ENCODE results near the gene AP3S1. TPM values are rescaled to one million over a fixed set of nuclear protein-coding genes. Genes with fewer than 3 reads are reported as not detected.

Gene AP3S1
- total RNA-seq, 1 experiment from 2014 or later: 60.8 TPM

DNA sequence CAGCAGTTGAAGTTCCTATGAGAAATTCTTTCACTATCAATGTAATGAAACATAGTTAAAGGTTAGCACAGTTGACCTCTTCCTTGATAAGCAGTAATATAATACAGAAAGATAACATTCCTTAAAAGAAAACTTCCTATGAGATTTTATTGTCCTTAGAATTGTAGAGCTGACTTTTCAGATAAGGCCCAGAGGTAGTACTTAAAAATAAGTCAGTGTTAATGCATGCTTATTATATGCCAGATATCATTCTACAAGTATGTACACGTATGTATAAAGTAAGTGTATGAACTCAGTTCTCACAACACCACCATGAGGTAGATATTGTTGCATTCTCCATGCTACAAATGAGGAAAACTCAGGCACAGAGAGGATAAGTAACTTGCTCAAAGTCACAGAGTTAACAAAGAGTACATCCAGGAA, 15.3 kb downstream of the AP3S1 start (continued):
- TF ChIP-seq, protein P1, sequence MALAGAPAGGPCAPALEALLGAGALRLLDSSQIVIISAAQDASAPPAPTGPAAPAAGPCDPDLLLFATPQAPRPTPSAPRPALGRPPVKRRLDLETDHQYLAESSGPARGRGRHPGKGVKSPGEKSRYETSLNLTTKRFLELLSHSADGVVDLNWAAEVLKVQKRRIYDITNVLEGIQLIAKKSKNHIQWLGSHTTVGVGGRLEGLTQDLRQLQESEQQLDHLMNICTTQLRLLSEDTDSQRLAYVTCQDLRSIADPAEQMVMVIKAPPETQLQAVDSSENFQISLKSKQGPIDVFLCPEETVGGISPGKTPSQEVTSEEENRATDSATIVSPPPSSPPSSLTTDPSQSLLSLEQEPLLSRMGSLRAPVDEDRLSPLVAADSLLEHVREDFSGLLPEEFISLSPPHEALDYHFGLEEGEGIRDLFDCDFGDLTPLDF (CRISPR knock-in tag; IDR thresholded peaks at IDR 0.05): no peak
- TF ChIP-seq, protein P2, sequence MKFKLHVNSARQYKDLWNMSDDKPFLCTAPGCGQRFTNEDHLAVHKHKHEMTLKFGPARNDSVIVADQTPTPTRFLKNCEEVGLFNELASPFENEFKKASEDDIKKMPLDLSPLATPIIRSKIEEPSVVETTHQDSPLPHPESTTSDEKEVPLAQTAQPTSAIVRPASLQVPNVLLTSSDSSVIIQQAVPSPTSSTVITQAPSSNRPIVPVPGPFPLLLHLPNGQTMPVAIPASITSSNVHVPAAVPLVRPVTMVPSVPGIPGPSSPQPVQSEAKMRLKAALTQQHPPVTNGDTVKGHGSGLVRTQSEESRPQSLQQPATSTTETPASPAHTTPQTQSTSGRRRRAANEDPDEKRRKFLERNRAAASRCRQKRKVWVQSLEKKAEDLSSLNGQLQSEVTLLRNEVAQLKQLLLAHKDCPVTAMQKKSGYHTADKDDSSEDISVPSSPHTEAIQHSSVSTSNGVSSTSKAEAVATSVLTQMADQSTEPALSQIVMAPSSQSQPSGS (CRISPR knock-in tag; IDR thresholded peaks at IDR 0.05; ENCODE audit: borderline replicate concordance, low read depth): no peak
- TF ChIP-seq, protein P3, sequence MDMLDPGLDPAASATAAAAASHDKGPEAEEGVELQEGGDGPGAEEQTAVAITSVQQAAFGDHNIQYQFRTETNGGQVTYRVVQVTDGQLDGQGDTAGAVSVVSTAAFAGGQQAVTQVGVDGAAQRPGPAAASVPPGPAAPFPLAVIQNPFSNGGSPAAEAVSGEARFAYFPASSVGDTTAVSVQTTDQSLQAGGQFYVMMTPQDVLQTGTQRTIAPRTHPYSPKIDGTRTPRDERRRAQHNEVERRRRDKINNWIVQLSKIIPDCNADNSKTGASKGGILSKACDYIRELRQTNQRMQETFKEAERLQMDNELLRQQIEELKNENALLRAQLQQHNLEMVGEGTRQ (CRISPR knock-in tag; IDR thresholded peaks at IDR 0.05): no peak
- TF ChIP-seq, protein P4, sequence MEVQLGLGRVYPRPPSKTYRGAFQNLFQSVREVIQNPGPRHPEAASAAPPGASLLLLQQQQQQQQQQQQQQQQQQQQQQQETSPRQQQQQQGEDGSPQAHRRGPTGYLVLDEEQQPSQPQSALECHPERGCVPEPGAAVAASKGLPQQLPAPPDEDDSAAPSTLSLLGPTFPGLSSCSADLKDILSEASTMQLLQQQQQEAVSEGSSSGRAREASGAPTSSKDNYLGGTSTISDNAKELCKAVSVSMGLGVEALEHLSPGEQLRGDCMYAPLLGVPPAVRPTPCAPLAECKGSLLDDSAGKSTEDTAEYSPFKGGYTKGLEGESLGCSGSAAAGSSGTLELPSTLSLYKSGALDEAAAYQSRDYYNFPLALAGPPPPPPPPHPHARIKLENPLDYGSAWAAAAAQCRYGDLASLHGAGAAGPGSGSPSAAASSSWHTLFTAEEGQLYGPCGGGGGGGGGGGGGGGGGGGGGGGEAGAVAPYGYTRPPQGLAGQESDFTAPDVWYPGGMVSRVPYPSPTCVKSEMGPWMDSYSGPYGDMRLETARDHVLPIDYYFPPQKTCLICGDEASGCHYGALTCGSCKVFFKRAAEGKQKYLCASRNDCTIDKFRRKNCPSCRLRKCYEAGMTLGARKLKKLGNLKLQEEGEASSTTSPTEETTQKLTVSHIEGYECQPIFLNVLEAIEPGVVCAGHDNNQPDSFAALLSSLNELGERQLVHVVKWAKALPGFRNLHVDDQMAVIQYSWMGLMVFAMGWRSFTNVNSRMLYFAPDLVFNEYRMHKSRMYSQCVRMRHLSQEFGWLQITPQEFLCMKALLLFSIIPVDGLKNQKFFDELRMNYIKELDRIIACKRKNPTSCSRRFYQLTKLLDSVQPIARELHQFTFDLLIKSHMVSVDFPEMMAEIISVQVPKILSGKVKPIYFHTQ (CRISPR knock-in tag; IDR thresholded peaks at IDR 0.05): no peak
- TF ChIP-seq ELF4 (CRISPR knock-in tag; IDR thresholded peaks at IDR 0.05; ENCODE audit: low read depth) (no peak), CBFB (CRISPR knock-in tag; IDR thresholded peaks at IDR 0.05; ENCODE audit: low read depth) (no peak), ZNF416 (CRISPR knock-in tag; IDR thresholded peaks at IDR 0.05) (no peak), FOXK1 (CRISPR knock-in tag; IDR thresholded peaks at IDR 0.05) (no peak), EMX1 (CRISPR knock-in tag; IDR thresholded peaks at IDR 0.05) (no peak)
- TF ChIP-seq, protein P5, sequence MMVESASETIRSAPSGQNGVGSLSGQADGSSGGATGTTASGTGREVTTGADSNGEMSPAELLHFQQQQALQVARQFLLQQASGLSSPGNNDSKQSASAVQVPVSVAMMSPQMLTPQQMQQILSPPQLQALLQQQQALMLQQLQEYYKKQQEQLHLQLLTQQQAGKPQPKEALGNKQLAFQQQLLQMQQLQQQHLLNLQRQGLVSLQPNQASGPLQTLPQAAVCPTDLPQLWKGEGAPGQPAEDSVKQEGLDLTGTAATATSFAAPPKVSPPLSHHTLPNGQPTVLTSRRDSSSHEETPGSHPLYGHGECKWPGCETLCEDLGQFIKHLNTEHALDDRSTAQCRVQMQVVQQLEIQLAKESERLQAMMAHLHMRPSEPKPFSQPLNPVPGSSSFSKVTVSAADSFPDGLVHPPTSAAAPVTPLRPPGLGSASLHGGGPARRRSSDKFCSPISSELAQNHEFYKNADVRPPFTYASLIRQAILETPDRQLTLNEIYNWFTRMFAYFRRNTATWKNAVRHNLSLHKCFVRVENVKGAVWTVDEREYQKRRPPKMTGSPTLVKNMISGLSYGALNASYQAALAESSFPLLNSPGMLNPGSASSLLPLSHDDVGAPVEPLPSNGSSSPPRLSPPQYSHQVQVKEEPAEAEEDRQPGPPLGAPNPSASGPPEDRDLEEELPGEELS (CRISPR knock-in tag; IDR thresholded peaks at IDR 0.05): no peak
- TF ChIP-seq, protein P6, sequence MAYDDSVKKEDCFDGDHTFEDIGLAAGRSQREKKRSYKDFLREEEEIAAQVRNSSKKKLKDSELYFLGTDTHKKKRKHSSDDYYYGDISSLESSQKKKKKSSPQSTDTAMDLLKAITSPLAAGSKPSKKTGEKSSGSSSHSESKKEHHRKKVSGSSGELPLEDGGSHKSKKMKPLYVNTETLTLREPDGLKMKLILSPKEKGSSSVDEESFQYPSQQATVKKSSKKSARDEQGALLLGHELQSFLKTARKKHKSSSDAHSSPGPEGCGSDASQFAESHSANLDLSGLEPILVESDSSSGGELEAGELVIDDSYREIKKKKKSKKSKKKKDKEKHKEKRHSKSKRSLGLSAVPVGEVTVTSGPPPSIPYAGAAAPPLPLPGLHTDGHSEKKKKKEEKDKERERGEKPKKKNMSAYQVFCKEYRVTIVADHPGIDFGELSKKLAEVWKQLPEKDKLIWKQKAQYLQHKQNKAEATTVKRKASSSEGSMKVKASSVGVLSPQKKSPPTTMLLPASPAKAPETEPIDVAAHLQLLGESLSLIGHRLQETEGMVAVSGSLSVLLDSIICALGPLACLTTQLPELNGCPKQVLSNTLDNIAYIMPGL (CRISPR knock-in tag; IDR thresholded peaks at IDR 0.05): no peak

DNA sequence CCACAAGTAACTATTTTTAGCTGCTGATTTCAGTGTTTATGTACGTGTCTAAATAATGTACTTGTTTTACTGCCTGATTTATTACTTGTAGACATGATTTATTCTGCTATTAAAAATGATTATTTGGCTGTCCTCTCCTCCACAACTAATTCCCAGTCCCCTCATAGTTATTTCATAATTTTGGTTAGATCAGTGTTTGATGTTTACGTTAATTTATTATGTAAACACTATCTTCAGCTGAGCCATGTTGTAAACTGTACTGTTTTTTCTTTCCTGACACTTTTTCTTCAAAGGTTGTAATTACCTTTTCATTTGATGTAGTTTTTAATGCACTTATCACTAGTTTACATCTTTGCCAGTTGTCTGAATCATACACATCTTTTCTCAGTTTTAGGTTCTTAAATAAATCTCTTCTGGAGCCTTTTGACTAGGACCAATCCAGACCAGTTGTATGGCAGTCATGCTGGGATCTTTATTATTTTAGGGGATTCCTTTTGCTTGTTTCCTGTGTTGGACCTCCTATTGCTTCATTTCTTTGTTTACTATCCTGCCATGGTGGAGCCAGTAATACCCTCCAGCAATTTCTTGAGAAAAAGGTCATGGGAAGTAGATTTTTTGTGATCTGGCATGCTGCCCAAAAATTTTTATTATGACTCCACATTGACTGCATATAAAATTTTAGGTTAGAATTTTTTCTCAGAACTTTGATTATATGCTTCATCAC, 16.1 kb downstream of the AP3S1 start:
- no peak for DNase-seq (ENCODE audit: low spot score)
- peaks cover 14% of the 10 kb centered on the region for H3K9me3 Mint-ChIP-seq
- ChIA-PET POLR2A (no interaction called here), CTCF (no interaction called here)
- peak overlapping the region; percentile 24; the same call in 1 of the 2 replicates for H3K4me3 Mint-ChIP-seq
- peaks cover 14% of the 10 kb centered on the region for H3K36me3 Mint-ChIP-seq
- no peaks in the 10 kb centered on the region; the same call in 1 of the 2 replicates for H3K27me3 Mint-ChIP-seq (ENCODE audit: low read depth)
- H3K4me1 Mint-ChIP-seq: peaks cover 39% of the 10 kb centered on the region
- ATAC-seq: peak; percentile 80
- H3K27ac Mint-ChIP-seq: peak overlapping the region; percentile 71
- no peak for TF ChIP-seq NR1H2 (CRISPR knock-in tag; IDR thresholded peaks at IDR 0.05)
- TF ChIP-seq ZNF396 (CRISPR knock-in tag; IDR thresholded peaks at IDR 0.05; ENCODE audit: borderline replicate concordance): no peak
- TF ChIP-seq CREM (CRISPR knock-in tag; IDR thresholded peaks at IDR 0.05): no peak
- no peak for TF ChIP-seq JAZF1 (CRISPR knock-in tag; IDR thresholded peaks at IDR 0.05)
- TF ChIP-seq ZNF416 (CRISPR knock-in tag; IDR thresholded peaks at IDR 0.05): no peak
- no peak for TF ChIP-seq NFYB (CRISPR knock-in tag; conservative IDR thresholded peaks at IDR 0.05; ENCODE audit: low read depth)
- no peak for TF ChIP-seq ZBTB21 (CRISPR knock-in tag; IDR thresholded peaks at IDR 0.05; ENCODE audit: borderline replicate concordance)
- no peak for TF ChIP-seq HMGA2 (CRISPR knock-in tag; IDR thresholded peaks at IDR 0.05)
- no peak for TF ChIP-seq GTF2I (CRISPR knock-in tag; conservative IDR thresholded peaks at IDR 0.05)
- TF ChIP-seq, protein P3 (CRISPR knock-in tag; IDR thresholded peaks at IDR 0.05): no peak
- TF ChIP-seq OVOL2 (CRISPR knock-in tag; IDR thresholded peaks at IDR 0.05; ENCODE audit: borderline replicate concordance): no peak
- no peak for TF ChIP-seq CBFB (CRISPR knock-in tag; IDR thresholded peaks at IDR 0.05; ENCODE audit: low read depth)
- TF ChIP-seq TEAD1 (CRISPR knock-in tag; IDR thresholded peaks at IDR 0.05): no peak
- TF ChIP-seq, protein P7, sequence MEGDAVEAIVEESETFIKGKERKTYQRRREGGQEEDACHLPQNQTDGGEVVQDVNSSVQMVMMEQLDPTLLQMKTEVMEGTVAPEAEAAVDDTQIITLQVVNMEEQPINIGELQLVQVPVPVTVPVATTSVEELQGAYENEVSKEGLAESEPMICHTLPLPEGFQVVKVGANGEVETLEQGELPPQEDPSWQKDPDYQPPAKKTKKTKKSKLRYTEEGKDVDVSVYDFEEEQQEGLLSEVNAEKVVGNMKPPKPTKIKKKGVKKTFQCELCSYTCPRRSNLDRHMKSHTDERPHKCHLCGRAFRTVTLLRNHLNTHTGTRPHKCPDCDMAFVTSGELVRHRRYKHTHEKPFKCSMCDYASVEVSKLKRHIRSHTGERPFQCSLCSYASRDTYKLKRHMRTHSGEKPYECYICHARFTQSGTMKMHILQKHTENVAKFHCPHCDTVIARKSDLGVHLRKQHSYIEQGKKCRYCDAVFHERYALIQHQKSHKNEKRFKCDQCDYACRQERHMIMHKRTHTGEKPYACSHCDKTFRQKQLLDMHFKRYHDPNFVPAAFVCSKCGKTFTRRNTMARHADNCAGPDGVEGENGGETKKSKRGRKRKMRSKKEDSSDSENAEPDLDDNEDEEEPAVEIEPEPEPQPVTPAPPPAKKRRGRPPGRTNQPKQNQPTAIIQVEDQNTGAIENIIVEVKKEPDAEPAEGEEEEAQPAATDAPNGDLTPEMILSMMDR (IDR thresholded peaks at IDR 0.05): no peak
- TF ChIP-seq ZNF317 (CRISPR knock-in tag; IDR thresholded peaks at IDR 0.05; ENCODE audit: borderline replicate concordance, low read depth): no peak

Measured in WTC11 (cell line).